ENCODE measurements around the gene ZNF543. TPM values are rescaled to one million over a fixed set of nuclear protein-coding genes. Genes with fewer than 3 reads are reported as not detected.

Gene ZNF543
- total and polyA plus RNA-seq, 2 of the 4 experiments (the other 2 are of a cell fraction) = 1.8 to 9.0 TPM

- intact Hi-C loops (cut with micrococcal nuclease) (no loop called here), in situ Hi-C loops (cut with MboI; ENCODE audit: low sequenced_read_pairs) (no loop called here), dilution Hi-C loops (cut with HindIII; ENCODE audit: low sequenced_read_pairs, unreplicated experiment) (no loop called here)
- no peak overlapping the region for H3K14ac ChIP-seq (replicated peaks; ENCODE audit: low read depth, low read length)
- H3K9ac ChIP-seq (ENCODE audit: low read depth, low read length) = no peak overlapping the region
- no peaks in the 10 kb centered on the region for H3K27me3 ChIP-seq (ENCODE audit: control insufficient read depth, insufficient read depth, low read length)
- WGBS, 2 experiments (ENCODE audit: extremely low coverage in 2 of 2, insufficient read length in 1 of 2) = 90% methylated on average over 2 of the region's 7 CpGs; no CpG with 5 or more reads in 1 of the 2 experiments
- ATAC-seq (ENCODE audit: low read depth) = no peak
- peaks cover 25% of the 10 kb centered on the region for H4K20me1 ChIP-seq (ENCODE audit: insufficient read depth, low read length)
- BruUV-seq (replicated peaks) = no TSS peak
- no peak overlapping the region; the same call in 1 of the 2 replicates for H4K91ac ChIP-seq (ENCODE audit: insufficient read depth, low read depth, low read length)
- ChIA-PET POLR2A (ENCODE audit: unreplicated experiment) (no interaction called here), CTCF (interaction anchor here (0.6 to 1.3 kb wide), 2 partner anchors 10 to 83 kb away, joined by 3 to 4 read pairs; no protein-coding TSS in a partner anchor)
- no peak overlapping the region for H3K56ac ChIP-seq (ENCODE audit: extremely low read depth, insufficient read depth, low read length)
- peak overlapping the region; percentile 33 for H2BK5ac ChIP-seq (ENCODE audit: low read depth, low read length, poor library complexity, severe bottlenecking)
- H2BK15ac ChIP-seq (ENCODE audit: low read depth, low read length) = no peak overlapping the region
- H2AK9ac ChIP-seq (replicated peaks; ENCODE audit: low read depth, low read length, poor library complexity) = no peak overlapping the region
- no peak overlapping the region for H2BK20ac ChIP-seq (ENCODE audit: low read depth, low read length)
- H4K8ac ChIP-seq (ENCODE audit: low read depth in 2 of 2, low read length in 2 of 2) = no peak overlapping the region
- no peak overlapping the region for H3K4ac ChIP-seq (ENCODE audit: low read depth, low read length)
- no peak overlapping the region for H3K4me2 ChIP-seq (ENCODE audit: low read depth, low read length)
- no peaks in the 10 kb centered on the region for H3K9me3 ChIP-seq (ENCODE audit: control insufficient read depth, insufficient read depth, low read length)
- peaks cover 12% of the 10 kb centered on the region for H3K9me1 ChIP-seq (ENCODE audit: insufficient read depth, low read length)
- peaks cover 7% of the 10 kb centered on the region for H3K36me3 ChIP-seq (ENCODE audit: control insufficient read depth, insufficient read depth, low read length)
- no peak overlapping the region for H3K4me3 ChIP-seq (ENCODE audit: insufficient read depth, low read depth, low read length)
- no peak overlapping the region; the same call in 1 of the 2 replicates for H3K27ac ChIP-seq (ENCODE audit: insufficient read depth, low read length)
- H3K4me1 ChIP-seq (ENCODE audit: control insufficient read depth, insufficient read depth, low read length) = peaks cover 9% of the 10 kb centered on the region
- TF ChIP-seq MXI1 (IDR thresholded peaks at IDR 0.05; ENCODE audit: borderline replicate concordance, low read depth, low read length) (no peak), FOS (IDR thresholded peaks at IDR 0.05; ENCODE audit: low read depth, low read length) (no peak), CEBPB (IDR thresholded peaks at IDR 0.05; ENCODE audit: low read depth, low read length) (no peak), RFX5 (IDR thresholded peaks at IDR 0.05; ENCODE audit: low read depth, low read length) (no peak), NFE2L2 (IDR thresholded peaks at IDR 0.05; ENCODE audit: low read depth, low read length) (no peak), MAFK (IDR thresholded peaks at IDR 0.05; ENCODE audit: low read depth, low read length) (no peak), MAZ (IDR thresholded peaks at IDR 0.05; ENCODE audit: borderline replicate concordance, low read depth, low read length) (no peak), BHLHE40 (IDR thresholded peaks at IDR 0.05; ENCODE audit: low read depth, low read length) (no peak), CHD1 (IDR thresholded peaks at IDR 0.05; ENCODE audit: low read depth, low read length) (no peak), RCOR1 (IDR thresholded peaks at IDR 0.05; ENCODE audit: insufficient replicate concordance, low read length) (no peak), ELK1 (IDR thresholded peaks at IDR 0.05; ENCODE audit: borderline replicate concordance, low read depth, low read length) (no peak)
- TF ChIP-seq, protein P1, sequence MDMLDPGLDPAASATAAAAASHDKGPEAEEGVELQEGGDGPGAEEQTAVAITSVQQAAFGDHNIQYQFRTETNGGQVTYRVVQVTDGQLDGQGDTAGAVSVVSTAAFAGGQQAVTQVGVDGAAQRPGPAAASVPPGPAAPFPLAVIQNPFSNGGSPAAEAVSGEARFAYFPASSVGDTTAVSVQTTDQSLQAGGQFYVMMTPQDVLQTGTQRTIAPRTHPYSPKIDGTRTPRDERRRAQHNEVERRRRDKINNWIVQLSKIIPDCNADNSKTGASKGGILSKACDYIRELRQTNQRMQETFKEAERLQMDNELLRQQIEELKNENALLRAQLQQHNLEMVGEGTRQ (IDR thresholded peaks at IDR 0.05; ENCODE audit: low read depth, low read length) = no peak
- H3K23ac ChIP-seq (ENCODE audit: low read depth, low read length) = no peak overlapping the region
- H2AK5ac ChIP-seq (ENCODE audit: low read depth, low read length) = peak overlapping the region; percentile 67; the same call in 1 of the 2 replicates
- no peak overlapping the region for H4K5ac ChIP-seq (ENCODE audit: low read depth, low read length)
- H2BK120ac ChIP-seq (ENCODE audit: low read depth, low read length) = no peak overlapping the region
- H2AFZ ChIP-seq (replicated peaks; ENCODE audit: low read length, poor library complexity) = no peak overlapping the region
- no peak overlapping the region for H3K18ac ChIP-seq (ENCODE audit: low read depth, low read length)
- DNase-seq = no peak
- H3K79me1 ChIP-seq (ENCODE audit: low read depth in 1 of 2, low read length in 2 of 2) = peaks cover 20 to 37% of the 10 kb centered on the region in 2 experiments
Measured at GRCh38 chr19:57302727-57303401, 17.4 kb upstream of the ZNF543 start.
